ENCODE data around the gene STOML1. TPM values are rescaled to one million over a fixed set of nuclear protein-coding genes. Genes with fewer than 3 reads are reported as not detected.

STOML1 gene
- polyA plus RNA-seq, 1 donor (not counting 4 experiments of a cell fraction or from before 2014, with no cell fraction given): 7.0 TPM

DNA sequence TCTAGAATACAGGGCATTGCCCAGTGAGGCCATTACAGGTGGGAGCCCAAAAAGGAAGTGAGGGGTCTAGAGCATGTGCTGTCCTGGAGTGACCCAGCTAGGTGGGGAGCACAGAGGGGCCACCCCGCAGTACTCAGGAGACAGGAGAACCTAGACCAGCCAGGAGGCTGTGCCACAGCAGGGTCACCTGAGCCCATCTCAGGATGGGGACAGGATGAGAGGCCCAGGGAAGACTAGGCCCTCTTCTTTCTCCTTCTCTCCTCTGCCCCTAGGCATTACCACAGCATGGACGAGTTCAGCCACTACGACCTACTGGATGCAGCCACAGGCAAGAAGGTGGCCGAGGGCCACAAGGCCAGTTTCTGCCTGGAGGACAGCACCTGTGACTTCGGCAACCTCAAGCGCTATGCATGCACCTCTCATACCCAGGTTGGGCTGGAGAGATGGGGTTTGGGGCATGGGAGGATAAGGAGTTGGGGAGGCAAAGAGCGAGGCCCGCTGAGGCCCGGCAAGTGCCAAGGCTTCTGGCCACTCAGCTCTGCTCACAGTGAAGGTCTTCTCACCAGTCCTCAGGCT is 45.2 kb downstream of the STOML1 start:
- no peak overlapping the region for H3K9ac ChIP-seq (ENCODE audit: control insufficient read depth, extremely low read depth, insufficient read depth, low read length)
- dilution Hi-C loops (cut with MboI; ENCODE audit: extremely low pct_ligation_motif_present, low sequenced_read_pairs): no loop called here
- FAIRE-seq: no peak
- DNase-seq (ENCODE audit: low read depth, low spot score): no peak
- no peaks in the 10 kb centered on the region for H3K27me3 ChIP-seq (ENCODE audit: control insufficient read depth, extremely low read depth, insufficient read depth, low read length)
- H3K4me3 ChIP-seq (ENCODE audit: control insufficient read depth in 2 of 3, extremely low read depth in 1 of 3, insufficient read depth in 2 of 3, low read depth in 1 of 3, low read length in 3 of 3): no peak overlapping the region
- no peak overlapping the region for H3K27ac ChIP-seq (ENCODE audit: control insufficient read depth, insufficient read depth, low read length)
- H2AFZ ChIP-seq (ENCODE audit: control insufficient read depth, low read length): no peak overlapping the region
- H3K9me1 ChIP-seq (ENCODE audit: control insufficient read depth, extremely low read depth, insufficient read depth, low read length): no peaks in the 10 kb centered on the region
- no peaks in the 10 kb centered on the region for H3K79me2 ChIP-seq (ENCODE audit: control insufficient read depth, insufficient read depth, low read length)
- no peaks in the 10 kb centered on the region for H4K20me1 ChIP-seq (ENCODE audit: control insufficient read depth, extremely low read depth, insufficient read depth, low read length)
- H3K4me2 ChIP-seq (ENCODE audit: control insufficient read depth, extremely low read depth, insufficient read depth, low read depth, low read length): no peak overlapping the region
- TF ChIP-seq, protein P1, sequence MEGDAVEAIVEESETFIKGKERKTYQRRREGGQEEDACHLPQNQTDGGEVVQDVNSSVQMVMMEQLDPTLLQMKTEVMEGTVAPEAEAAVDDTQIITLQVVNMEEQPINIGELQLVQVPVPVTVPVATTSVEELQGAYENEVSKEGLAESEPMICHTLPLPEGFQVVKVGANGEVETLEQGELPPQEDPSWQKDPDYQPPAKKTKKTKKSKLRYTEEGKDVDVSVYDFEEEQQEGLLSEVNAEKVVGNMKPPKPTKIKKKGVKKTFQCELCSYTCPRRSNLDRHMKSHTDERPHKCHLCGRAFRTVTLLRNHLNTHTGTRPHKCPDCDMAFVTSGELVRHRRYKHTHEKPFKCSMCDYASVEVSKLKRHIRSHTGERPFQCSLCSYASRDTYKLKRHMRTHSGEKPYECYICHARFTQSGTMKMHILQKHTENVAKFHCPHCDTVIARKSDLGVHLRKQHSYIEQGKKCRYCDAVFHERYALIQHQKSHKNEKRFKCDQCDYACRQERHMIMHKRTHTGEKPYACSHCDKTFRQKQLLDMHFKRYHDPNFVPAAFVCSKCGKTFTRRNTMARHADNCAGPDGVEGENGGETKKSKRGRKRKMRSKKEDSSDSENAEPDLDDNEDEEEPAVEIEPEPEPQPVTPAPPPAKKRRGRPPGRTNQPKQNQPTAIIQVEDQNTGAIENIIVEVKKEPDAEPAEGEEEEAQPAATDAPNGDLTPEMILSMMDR (optimal IDR thresholded peaks at IDR 0.05 in 1 of 3, IDR thresholded peaks at IDR 0.05 in 1 of 3, conservative IDR thresholded peaks at IDR 0.05 in 1 of 3; ENCODE audit: extremely low read depth in 1 of 3, insufficient read depth in 2 of 3, low read length in 3 of 3): no peak
- no peak for TF ChIP-seq EZH2 (IDR thresholded peaks at IDR 0.05; ENCODE audit: low read length)
- peaks cover 0 to 3% of the 10 kb centered on the region in 2 experiments for H3K36me3 ChIP-seq (ENCODE audit: control insufficient read depth in 2 of 2, extremely low read depth in 1 of 2, insufficient read depth in 2 of 2, low read length in 2 of 2)
- peaks cover 4% of the 10 kb centered on the region for H3K4me1 ChIP-seq (ENCODE audit: control insufficient read depth, extremely low read depth, insufficient read depth, low read length)
- no peaks in the 10 kb centered on the region for H3K9me3 ChIP-seq (ENCODE audit: control insufficient read depth, low read depth, low read length)

DNA sequence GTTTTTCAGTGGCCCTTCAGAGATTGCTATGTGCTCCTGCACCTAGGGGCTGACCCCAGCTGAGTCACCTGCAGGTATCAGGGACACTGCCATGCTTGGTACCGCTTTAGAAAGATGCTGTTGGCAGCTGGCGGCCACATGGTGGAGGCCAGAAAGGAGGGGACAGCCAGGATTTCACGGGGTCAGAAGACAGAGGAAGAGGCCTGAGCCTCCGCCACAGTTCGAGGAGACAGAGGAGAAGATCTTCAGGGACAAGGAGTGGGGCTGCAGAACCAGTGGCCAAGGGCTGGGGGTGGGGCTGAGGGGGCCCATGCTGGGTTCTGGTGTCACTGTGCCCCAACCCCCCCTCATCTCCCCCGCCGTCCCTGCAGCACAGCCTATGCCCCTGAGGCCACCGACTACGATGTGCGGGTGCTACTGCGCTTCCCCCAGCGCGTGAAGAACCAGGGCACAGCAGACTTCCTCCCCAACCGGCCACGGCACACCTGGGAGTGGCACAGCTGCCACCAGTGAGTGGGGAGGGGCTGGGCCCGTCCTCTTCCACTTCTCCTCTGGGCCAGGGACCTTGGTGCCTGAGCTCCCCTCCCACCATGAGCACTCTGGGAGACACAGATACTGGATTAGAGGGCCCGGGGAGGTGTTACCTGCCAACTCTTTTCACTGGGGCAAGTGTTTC is 45.9 kb downstream of the STOML1 start:
- H3K9me3 ChIP-seq (ENCODE audit: control insufficient read depth, low read depth, low read length): no peaks in the 10 kb centered on the region
- TF ChIP-seq, protein P1 (optimal IDR thresholded peaks at IDR 0.05 in 1 of 3, IDR thresholded peaks at IDR 0.05 in 1 of 3, conservative IDR thresholded peaks at IDR 0.05 in 1 of 3; ENCODE audit: extremely low read depth in 1 of 3, insufficient read depth in 2 of 3, low read length in 3 of 3): no peak
- TF ChIP-seq EZH2 (IDR thresholded peaks at IDR 0.05; ENCODE audit: low read length): no peak
- H4K20me1 ChIP-seq (ENCODE audit: control insufficient read depth, extremely low read depth, insufficient read depth, low read length): no peaks in the 10 kb centered on the region
- dilution Hi-C loops (cut with MboI; ENCODE audit: extremely low pct_ligation_motif_present, low sequenced_read_pairs): no loop called here
- H3K4me1 ChIP-seq (ENCODE audit: control insufficient read depth, extremely low read depth, insufficient read depth, low read length): peaks cover 10% of the 10 kb centered on the region
- H3K79me2 ChIP-seq (ENCODE audit: control insufficient read depth, insufficient read depth, low read length): no peaks in the 10 kb centered on the region
- no peak overlapping the region for H2AFZ ChIP-seq (ENCODE audit: control insufficient read depth, low read length)
- no peaks in the 10 kb centered on the region for H3K9me1 ChIP-seq (ENCODE audit: control insufficient read depth, extremely low read depth, insufficient read depth, low read length)
- no peak overlapping the region for H3K9ac ChIP-seq (ENCODE audit: control insufficient read depth, extremely low read depth, insufficient read depth, low read length)
- H3K4me3 ChIP-seq (ENCODE audit: control insufficient read depth in 2 of 3, extremely low read depth in 1 of 3, insufficient read depth in 2 of 3, low read depth in 1 of 3, low read length in 3 of 3): no peak overlapping the region
- no peak overlapping the region for H3K27ac ChIP-seq (ENCODE audit: control insufficient read depth, insufficient read depth, low read length)
- H3K4me2 ChIP-seq (ENCODE audit: control insufficient read depth, extremely low read depth, insufficient read depth, low read depth, low read length): no peak overlapping the region
- peaks cover 0 to 3% of the 10 kb centered on the region in 2 experiments for H3K36me3 ChIP-seq (ENCODE audit: control insufficient read depth in 2 of 2, extremely low read depth in 1 of 2, insufficient read depth in 2 of 2, low read length in 2 of 2)
- no peak for DNase-seq (ENCODE audit: low read depth, low spot score)
- H3K27me3 ChIP-seq (ENCODE audit: control insufficient read depth, extremely low read depth, insufficient read depth, low read length): no peaks in the 10 kb centered on the region
- FAIRE-seq: no peak
